RPMI7951 (cell line): Measurements from ENCODE around the gene CSGALNACT2. TPM values are rescaled to one million over a fixed set of nuclear protein-coding genes. Genes with fewer than 3 reads are reported as not detected.

ENCODE experiments used
- DNase-seq: peaks from one replicate; pipeline ENCODE4 v3.0.0-alpha.2; 2012; ENCODE audit warnings: low read depth
- total RNA-seq: library from RNA; depleted of rRNA; stranded (reverse); fragments of >200 nt; shearing (Covaris generic); gene quantifications from 2 replicates; pipeline ENCODE4 v1.2.3, GENCODE V29; 2014

The CSGALNACT2 gene
- total RNA-seq, 1 experiment from 2014 or later: 9.5 TPM

DNA sequence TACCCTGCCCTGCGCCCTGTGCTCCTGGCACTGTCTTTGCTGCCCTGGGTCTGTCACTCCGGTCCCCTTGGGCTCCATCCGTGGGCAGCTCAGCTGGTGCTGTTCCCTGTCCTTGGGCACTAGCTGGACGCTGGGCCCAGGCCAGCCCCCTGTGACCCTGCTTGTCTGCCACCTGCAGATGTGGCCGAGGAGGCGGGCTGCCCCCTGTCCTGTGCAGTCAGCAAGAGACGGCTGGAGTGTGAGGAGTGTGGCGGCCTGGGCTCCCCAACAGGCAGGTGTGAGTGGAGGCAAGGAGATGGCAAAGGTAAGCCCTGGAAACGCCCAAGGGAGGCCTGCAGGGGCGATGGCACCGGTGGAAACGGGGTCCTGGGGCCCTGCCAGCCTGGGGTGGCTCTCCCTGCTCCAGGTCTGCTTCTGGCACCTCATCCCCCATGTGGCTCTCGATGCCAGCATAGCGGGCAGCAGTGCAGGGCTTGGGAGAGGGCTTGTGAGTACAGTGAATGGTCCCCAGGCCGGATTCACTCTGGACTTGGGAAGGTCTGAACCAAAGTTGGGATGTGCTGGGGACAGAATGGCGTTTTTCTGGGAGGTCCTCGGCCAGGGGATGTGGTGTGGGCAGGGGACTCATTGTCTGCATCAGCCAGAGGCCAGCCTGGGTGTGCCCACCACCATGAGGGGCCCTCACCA, 26.2 kb upstream of the CSGALNACT2 start:
- no peak for DNase-seq

DNA sequence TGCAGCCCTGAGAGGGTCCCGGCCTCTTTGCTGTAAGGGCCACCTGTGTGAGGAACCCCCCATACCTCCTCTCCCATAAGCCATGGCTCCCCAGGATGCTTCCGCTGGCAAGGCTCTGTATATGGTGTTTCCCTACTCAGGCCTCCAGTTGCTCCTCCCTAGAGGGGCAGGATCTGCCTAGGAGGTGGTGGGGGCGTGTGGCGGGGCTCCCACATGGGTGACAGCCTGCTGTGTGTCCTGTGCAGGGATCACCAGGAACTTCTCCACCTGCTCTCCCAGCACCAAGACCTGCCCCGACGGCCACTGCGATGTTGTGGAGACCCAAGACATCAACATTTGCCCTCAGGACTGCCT, 25.7 kb upstream of the CSGALNACT2 start:
- DNase-seq: no peak

DNA sequence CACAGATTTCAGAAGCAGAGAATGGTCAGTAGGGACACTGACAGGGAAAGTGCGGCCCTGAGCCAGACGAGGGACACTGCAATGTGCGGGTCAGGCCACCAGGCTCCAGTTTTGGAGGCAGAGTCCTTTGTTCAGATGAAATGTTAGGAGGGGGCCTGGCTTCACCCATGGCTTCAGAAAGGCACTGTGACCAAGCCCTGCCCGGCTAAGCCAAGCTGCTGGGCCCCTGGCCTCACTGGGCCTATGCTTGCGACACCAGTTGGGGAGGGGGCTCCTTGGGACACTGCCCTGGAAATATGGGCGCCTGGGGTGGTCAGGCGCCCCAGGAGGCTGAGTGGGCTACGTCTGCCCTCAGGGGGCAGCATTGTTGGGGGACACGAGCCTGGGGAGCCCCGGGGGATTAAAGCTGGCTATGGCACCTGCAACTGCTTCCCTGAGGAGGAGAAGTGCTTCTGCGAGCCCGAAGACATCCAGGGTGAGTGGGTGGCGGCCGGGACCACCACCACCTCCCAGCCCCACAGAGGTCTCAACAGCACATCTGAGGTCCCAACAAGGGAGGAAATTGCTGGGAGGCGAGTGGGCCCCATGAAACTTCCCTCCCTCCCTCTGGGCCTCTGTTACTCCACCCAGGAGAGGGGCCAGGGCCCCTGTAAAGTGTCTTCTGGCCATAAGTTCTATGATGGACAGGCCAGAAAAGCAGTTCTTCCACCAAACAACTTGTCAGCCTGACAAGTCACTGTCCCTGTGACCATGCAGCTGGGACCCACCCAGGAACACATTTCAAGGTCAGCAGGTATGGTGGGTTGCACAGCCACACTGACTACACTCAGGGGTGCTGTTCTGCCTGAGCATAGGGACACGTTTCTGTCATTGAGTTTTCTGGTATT, 24.8 kb upstream of the CSGALNACT2 start:
- no peak for DNase-seq

DNA sequence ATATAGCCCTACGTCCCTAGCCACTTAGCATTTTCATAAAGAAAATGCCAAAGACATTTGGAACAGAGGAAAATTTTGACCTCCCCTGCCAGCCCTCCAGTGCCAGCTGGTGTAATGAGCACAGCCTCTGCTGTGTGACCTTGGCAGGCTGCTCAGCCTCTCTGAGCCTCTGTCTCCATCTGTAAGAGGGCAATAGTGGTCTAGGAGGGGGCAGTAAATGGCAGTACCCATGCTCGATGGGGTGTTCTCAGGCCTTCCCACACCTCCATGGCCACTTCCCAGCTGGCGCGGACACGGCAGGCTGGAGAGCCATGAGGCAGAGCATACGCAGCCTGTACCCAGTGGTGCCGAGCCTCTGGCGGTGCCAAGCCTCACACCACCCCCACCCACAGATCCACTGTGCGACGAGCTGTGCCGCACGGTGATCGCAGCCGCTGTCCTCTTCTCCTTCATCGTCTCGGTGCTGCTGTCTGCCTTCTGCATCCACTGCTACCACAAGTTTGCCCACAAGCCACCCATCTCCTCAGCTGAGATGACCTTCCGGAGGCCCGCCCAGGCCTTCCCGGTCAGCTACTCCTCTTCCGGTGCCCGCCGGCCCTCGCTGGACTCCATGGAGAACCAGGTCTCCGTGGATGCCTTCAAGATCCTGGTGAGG, 24.0 kb upstream of the CSGALNACT2 start:
- no peak for DNase-seq

DNA sequence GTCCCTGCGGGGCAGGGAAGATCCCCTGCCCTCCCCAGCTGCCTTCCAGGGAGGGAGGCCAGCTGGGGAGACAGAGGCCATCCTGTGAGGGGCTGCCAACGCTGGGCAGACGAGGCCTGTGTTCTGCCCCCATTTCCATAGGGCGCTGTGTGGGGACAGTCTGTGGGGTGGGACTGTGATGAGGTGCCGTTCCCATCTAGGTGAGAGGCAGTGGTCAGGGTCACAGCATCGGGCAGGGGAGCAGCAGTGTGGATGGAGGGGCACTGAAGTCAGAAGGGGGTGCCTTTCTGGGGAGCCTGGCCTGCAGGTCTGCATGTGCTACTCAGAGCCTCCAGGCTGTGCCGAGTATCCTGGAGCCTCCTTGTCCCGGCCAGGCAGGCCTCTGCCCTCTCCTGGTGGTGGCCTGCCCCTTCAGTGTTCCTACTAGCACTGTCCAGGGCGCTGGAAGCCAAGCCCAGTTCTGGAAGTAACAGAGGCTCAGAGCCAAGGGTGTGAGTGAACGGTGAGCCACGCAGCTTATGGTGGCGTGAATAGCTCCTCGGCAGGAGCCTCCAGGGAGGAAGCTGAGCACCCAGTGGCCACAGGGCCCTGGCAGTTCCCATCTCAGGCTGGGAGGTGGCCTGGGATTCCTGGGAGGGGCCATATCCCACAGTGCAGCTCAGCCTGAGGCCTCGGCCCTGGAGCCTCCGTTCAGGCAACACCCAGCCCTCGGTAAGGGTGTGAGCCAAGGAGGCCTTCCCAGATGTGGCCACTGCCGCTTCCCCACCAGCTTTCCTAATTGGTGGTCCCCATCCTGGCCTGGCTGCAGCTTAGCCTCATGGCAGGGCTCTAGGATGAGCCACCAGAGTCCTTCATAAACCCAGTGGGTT, 23.3 kb upstream of the CSGALNACT2 start:
- DNase-seq: peak; percentile 31

DNA sequence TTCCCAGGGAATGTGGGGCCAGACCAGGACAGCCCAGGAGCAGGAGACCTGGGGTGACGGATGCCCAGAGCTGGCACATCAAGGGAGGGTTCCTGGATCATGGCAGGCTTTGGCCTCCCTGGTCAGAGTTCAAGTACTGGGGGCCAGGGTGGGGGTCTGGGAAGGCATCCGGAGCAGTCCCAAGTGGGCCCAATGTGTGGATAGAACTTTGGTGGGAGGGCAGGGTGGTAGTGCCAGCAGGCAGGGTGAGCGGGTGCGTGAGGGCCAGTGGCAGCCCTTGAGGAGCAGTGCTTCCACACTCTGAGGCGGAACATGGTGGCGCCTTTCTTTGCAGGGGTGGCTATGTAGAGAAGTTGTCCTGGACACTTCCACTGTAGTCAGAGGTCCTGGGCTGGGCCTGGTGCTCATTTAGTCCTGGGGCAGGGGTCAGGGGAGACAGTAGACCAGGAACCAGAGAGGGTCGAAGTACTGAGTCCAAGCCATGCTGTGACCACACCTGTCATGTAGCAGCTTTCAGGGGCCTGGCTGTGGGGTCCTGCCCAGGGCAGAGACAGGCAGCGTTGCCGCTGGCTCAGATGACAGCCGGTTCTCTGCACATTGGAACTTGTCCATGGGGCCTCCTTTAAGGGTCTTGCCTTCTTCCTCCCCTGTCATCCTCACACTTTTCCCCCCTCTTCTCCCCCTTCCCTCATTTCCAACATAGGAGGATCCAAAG, 22.2 kb upstream of the CSGALNACT2 start:
- no peak for DNase-seq

DNA sequence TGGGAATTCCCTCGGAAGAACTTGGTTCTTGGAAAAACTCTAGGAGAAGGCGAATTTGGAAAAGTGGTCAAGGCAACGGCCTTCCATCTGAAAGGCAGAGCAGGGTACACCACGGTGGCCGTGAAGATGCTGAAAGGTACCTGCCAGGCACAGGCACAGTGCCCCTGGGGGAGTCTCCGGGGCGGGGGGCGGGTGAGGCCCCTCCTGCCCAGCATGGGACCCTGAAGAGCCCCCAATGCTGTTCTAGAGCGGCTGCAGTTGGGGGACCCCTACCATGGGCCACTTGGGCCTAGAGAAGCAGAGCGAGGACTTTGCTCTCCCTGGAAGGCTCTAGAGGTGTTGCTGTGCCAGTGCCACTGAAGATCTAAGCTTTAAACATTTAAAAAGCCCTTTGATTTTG, 21.6 kb upstream of the CSGALNACT2 start:
- DNase-seq: no peak

DNA sequence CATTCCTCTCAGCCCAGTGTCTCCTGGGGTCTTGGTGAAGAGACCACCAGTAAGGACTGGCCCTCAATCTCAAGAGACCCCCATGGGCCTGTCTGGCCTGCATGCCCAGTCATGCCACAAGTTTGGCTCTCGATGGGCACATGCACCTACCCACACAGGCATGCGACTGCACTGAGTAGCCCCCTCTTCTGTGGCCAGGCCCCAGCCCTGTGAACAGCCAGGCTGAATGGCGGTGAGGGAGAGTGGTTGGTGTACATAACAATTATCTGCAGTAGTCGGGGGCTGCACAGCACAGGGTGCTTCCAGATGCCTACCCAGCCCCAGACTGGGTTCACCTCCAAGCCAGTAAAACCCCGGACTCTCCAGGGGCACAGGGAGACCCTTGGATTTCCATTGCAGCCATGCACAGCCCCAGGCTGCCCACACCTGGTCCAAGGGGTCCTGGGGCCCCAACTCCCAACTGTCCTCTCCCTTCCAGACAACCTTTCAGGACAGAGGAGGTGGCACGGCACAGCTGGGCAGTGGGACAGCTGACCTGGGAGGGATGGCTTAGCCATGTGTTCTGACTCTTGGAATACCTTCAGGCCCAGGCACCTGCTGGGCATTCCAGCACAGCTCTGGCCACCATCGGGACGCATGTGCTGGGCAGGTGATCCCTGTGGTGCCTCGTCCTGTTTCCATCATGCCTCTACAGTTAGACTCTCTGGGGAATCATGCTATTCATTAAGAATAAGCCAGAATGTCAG, 21.0 kb upstream of the CSGALNACT2 start:
- DNase-seq: no peak

DNA sequence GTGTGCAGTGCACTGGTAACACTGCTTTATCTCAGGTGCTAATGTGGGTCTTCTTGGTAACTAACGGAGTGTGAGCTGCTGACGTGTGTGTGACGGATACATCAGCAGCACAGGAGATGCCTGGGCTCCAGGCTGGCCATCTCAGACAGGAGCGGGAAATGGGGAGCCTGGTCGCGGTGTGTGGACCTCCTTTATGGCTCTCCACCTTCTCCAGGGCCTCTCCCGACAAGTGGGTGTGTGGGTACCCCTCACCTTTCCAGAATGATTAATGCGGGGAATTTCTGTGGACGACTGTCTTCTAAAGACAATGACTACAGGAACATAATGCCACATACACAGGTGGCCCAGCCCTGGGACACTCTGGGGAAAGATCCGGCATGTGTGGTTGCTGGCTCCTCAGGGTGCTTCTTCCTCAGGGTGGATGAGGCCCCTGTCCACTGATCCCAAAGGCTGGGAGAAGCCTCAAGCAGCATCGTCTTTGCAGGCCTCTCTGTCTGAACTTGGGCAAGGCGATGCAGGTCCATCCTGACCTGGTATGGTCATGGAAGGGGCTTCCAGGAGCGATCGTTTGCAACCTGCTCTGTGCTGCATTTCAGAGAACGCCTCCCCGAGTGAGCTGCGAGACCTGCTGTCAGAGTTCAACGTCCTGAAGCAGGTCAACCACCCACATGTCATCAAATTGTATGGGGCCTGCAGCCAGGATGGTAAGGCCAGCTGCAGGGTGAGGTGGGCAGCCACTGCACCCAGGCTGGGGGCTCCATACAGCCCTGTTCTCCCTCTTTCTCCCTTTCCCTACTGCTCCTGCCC, 20.3 kb upstream of the CSGALNACT2 start:
- DNase-seq: no peak

DNA sequence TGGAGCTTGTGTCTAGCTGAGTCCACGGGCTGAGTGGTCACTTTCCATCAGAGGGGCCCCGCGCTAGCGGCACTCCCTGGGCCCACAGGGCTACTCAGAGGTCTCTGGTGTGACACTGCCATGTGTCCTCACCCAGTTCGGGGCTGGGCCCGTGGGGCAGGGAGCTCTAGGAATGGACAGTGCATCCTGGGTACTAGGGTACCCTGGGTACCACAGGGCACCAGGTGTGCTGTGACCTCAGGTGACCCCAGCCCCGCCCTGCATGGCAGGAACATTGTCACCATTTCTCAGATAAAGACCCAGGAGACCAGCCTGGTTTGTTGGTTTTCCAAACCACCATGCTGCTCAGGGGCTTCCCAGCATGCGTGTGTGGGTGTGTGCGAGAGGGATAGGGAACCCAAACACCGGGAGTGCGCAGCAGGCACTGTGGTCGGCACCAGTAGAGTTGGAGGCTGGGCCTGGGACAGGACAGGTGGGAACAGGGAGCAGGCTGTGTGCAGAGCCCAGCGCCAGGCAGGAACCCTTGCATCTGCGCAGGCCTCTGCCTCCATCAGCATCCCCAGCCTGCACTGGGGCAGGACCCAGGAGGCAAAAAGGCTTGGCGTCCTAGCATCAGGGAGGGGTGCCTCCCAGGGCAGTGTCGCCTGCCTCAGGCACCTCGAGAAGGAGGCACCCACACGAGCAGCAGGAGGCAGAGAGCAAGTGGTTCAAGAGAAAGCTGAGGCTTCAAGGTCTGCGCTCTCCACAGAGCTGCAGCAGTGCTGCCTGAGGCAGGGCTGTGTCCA, 19.4 kb upstream of the CSGALNACT2 start:
- DNase-seq: no peak

DNA sequence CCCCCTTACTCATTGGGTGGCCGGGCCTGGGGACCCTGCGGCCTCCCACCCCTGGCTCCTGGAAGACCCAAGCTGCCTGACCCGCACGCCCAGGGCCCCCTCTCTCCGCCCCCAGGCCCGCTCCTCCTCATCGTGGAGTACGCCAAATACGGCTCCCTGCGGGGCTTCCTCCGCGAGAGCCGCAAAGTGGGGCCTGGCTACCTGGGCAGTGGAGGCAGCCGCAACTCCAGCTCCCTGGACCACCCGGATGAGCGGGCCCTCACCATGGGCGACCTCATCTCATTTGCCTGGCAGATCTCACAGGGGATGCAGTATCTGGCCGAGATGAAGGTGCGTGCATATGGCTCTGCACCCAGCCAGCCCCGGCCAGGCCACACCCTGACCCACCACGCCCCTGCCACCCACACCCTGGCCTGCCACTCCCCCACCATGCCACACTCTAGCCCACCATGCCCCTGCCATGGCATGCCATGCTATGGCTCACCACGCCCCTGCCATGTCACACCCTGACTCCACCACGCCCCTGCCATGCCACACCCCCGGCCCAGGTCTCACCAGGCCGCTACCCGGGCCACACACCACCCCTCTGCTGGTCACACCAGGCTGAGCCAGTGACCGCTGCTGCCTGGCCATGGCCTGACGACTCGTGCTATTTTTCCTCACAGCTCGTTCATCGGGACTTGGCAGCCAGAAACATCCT, 18.7 kb upstream of the CSGALNACT2 start:
- DNase-seq: no peak

DNA sequence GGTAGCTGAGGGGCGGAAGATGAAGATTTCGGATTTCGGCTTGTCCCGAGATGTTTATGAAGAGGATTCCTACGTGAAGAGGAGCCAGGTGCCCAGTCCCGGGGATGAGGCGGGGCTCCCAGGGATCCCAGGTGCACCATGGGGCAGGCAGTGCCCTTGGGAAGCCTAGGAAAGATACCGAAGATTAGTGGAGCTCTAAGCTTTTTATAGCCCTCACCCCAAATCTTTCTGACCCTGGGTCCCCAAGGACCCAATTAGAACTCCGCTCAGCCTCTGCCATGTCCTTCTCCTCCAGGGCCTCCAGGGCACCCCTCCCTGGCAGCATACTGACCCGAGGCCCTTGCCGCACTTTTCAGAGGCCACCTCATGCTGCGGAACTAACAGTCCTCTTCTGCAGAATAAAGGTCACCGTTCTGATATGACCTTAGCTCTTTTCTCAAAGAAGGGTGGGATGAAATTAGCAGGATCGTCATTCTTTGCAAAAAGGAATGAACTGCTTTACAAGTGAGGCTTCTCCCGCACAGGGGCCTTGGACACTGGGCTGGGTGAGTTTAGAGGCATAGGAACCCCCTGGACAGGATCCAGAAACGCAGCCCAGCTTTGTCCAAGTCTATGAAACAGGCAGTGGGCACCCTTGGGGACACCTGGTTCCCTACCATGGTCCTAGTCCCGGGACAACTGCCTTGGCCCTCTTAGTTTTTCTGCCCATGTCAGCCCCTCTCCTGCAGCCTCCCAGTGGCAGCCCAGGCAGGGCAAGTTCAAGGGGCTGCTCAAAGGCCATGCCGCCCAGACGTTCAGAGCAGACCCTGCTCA, 17.9 kb upstream of the CSGALNACT2 start:
- no peak for DNase-seq

DNA sequence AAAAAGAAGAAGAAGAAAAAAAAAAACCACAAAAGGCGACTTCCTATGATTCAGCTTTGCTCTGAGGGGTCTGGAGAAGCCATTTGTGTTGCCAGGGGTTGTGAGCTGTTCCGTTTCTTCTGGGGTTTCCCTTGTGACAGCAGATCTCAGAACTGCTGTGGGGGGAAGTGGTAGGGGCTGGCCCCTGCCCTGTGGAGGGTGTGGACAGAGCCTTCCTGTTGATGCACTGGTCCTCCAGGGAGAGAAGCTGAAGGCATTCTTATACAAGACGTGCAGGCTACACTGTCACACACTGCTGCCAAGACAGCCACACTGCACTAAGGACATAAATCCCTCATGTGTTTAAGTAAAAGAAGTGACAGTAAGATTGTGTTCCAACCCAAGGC, 17.3 kb upstream of the CSGALNACT2 start:
- peak; percentile 15 for DNase-seq

DNA sequence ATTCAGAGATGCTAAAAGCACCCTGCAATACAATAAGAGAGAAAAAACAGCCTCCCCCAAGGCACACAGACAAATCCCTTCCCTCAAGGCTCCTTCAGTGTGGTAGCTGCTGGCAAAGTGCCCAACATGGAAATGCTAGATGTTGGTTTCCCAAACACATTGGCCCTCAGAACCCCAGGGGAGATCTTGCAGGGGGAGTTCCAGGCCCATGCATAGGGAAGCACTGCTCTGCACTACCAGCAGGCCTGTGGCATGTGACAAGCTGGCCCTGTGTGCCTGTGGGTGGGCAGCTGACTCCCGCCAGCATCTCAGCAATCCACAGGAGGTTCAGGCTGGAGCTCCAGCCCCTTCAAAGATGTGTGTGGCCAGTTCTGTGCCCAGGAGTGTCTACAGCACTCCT, 16.8 kb upstream of the CSGALNACT2 start:
- no peak for DNase-seq

DNA sequence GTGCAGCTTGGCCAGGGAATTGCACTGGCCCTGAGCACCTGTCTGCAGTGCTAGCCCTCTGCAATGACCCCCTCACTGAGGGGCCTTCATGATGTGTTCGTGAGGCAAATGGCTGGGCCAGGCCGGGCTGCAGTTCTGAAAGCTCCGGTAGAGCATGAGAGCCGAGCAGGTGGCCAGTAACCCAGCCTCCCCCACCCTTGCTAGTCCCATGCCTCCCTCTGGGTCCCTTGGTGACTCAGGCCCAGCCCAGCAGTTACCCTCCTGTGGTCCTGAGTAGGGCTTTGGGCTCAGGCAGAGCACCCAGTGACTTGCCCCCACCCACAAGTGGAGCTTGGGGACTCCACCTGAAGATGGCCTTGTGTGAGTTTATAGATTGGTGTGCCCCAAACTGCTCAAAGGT, 16.1 kb upstream of the CSGALNACT2 start:
- no peak for DNase-seq

DNA sequence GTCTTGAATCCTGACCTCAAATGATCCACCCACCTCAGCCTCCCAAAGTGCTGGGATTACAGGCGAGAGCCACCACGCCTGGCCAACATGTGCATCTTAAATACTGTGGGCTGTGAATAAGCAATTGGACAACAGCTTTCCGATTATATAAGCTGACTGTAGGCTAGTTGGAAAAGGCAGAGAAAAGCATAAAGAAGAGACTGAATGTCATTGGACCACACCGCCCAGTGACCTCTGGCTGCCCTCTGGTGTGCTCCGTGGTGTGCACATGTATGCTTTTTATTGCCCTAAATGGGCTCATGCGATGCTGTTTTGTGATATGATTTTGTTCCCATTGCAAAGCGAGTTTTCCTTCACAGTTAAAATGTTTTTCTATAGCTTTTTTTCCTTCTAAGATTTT, 15.4 kb upstream of the CSGALNACT2 start:
- no peak for DNase-seq

DNA sequence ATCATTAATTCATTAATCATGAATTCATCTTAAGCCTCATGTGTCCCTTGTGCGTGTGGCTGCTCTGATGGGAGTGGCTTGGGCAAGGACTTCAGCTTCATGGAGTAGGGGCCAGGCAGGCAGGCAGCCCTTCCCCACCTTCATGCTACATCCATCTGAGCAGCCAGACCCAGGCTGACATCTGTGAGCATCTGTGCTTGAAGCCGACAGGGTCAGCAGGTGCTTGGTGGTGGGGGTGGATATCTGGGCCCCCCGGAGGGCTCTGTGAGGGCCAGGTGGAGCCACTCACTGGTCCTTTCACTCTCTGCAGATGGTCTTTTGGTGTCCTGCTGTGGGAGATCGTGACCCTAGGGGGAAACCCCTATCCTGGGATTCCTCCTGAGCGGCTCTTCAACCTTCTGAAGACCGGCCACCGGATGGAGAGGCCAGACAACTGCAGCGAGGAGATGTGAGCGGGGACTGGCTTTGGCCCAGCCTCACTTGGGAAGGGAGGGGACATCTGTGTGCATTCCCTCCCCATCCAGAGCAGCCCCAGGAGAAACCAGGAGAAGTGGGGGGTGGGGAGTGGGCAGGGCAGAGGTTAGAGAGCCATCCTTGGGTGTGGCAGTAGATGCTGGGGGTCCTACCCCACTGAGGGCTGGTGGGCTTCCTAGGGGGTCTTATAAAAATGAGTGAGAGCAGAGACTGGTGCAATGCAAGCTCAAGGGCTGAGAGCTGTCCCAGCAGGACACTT, 14.7 kb upstream of the CSGALNACT2 start:
- no peak for DNase-seq
